Measurements from ENCODE around the gene GPC3.

DNA sequence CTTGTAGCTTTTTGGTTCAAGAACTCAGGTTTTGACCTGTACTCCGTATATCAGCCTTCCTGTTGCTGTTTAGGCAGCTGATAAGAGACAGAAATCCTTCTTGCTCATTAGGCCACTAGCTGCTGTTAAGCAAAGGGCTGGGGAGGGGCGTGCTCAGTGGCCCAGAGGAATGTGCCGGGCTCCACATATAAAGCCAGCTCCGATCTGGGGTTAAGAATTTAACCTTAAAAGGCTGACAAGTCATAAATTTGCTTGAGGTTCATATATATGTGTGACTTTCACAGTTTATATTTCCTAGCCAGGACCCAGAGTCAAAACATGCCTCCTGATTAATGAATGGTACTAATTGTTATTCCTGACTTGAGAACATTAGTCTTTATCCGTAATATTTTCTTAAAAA, 15.3 kb downstream of the GPC3 start:
- TF ChIP-seq ZNF639 (tag by site-specific recombination; IDR thresholded peaks at IDR 0.05) (no peak), ZNF175 (tag by site-specific recombination; IDR thresholded peaks at IDR 0.05) (no peak), YY1 (tag by site-specific recombination; IDR thresholded peaks at IDR 0.05) (no peak), KLF16 (tag by site-specific recombination; IDR thresholded peaks at IDR 0.05) (no peak), ZNF10 (tag by site-specific recombination; IDR thresholded peaks at IDR 0.05) (no peak), CTCF (tag by site-specific recombination; IDR thresholded peaks at IDR 0.05) (no peak)
- TF ChIP-seq, protein P1, sequence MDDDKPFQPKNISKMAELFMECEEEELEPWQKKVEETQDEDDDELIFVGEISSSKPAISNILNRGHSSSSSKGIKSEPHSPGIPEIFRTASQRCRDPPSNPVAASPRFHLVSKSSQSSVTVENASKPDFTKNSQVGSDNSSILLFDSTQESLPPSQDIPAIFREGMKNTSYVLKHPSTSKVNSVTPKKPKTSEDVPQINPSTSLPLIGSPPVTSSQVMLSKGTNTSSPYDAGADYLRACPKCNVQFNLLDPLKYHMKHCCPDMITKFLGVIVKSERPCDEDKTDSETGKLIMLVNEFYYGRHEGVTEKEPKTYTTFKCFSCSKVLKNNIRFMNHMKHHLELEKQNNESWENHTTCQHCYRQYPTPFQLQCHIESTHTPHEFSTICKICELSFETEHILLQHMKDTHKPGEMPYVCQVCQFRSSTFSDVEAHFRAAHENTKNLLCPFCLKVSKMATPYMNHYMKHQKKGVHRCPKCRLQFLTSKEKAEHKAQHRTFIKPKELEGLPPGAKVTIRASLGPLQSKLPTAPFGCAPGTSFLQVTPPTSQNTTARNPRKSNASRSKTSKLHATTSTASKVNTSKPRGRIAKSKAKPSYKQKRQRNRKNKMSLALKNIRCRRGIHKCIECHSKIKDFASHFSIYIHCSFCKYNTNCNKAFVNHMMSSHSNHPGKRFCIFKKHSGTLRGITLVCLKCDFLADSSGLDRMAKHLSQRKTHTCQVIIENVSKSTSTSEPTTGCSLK (tag by site-specific recombination; IDR thresholded peaks at IDR 0.05): no peak

Data from HEK293 (cell line).